Vagina (tissue), 2 donors: ENCODE measurements around the gene TMEM95. TPM values are rescaled to one million over a fixed set of nuclear protein-coding genes. Genes with fewer than 3 reads are reported as not detected.
"Not testable (repeated sequence)": the region's sequence is repeated elsewhere in the genome, so short reads cannot be mapped to it uniquely, and the experiment has no call there.

Source experiments
- DNase-seq, 2 donors: peaks; one replicate each; pipeline ENCODE4 v3.0.0-alpha.2; 2017; ENCODE audit errors: extremely low spot score in 2 of 2
- H3K27ac ChIP-seq: fragments of 200-600 bp; sonication (generic); one replicate; pipeline ENCODE4 v1.5.1; 2019
- H3K27me3 ChIP-seq: fragments of 200-600 bp; sonication (generic); one replicate; pipeline ENCODE4 v1.5.1; 2019
- H3K36me3 ChIP-seq, 2 donors: fragments of 200-600 bp; sonication (generic); one replicate each; pipeline ENCODE4 v1.5.1; 2017 to 2019
- H3K4me1 ChIP-seq: fragments of 200-600 bp; sonication (generic); one replicate; pipeline ENCODE4 v1.5.1; 2019
- H3K4me3 ChIP-seq, 2 donors: fragments of 200-600 bp; sonication (generic); 1 replicate in 1 of 2; 2 replicates in 1 of 2; pipeline ENCODE4 v1.5.1; 2016 to 2019
- H3K9me3 ChIP-seq: fragments of 200-600 bp; sonication (generic); one replicate; pipeline ENCODE4 v1.5.1; 2019
- POLR2A ChIP-seq, 2 donors: fragments of 450-650 bp; IDR thresholded peaks; one replicate each; pipeline ENCODE4 v1.6.1; 2017; ENCODE audit warnings: antibody characterized with exemption in 2 of 2, mild to moderate bottlenecking in 2 of 2, moderate library complexity in 2 of 2
- POLR2AphosphoS5 ChIP-seq, 2 donors: sonication (generic); formaldehyde crosslinking; IDR thresholded peaks; one replicate each; pipeline ENCODE4 v1.9.0; 2017; ENCODE audit warnings: antibody characterized with exemption in 2 of 2, mild to moderate bottlenecking in 2 of 2, low read depth in 1 of 2; ENCODE audit not compliant: insufficient read depth in 1 of 2
- intact Hi-C: fragments of 100-400 bp; cut with DNase I; formaldehyde crosslinking; loops from one replicate; pipeline ENCODE4 v1.15.1; 2023
- total RNA-seq: library from RNA; depleted of rRNA; stranded (reverse); fragments of >200 nt; gene quantifications from one replicate; pipeline ENCODE4 v1.2.3, GENCODE V29; 2016
- TF ChIP-seq, protein P1 (sequence below), 3 experiments: fragments of 450-650 bp in 2 of 3; fragments of 200-600 bp in 1 of 3; sonication (generic) in 1 of 3; IDR thresholded peaks; one replicate each; pipeline ENCODE4 v1.5.1; 2017 to 2019; ENCODE audit warnings: antibody characterized with exemption in 3 of 3, mild to moderate bottlenecking in 2 of 3, moderate library complexity in 2 of 3

TMEM95 gene
- total RNA-seq, 1 donor from 2014 or later, result not detected

GRCh38 chr17:7330638-7331015 is 24.3 kb upstream of the TMEM95 start:
- Histone ChIP-seq H3K4me3 (peak overlapping the region; percentile 70 to 99), H3K27ac (peak overlapping the region; percentile 82), H3K9me3 (no peaks in the 10 kb centered on the region), H3K27me3 (no peaks in the 10 kb centered on the region), H3K4me1 (peaks cover 22% of the 10 kb centered on the region), H3K36me3 (peaks cover 0 to under 1% of the 10 kb centered on the region in 2 donors)
- TF ChIP-seq POLR2A (IDR thresholded peaks at IDR 0.05), result no peak
- TF ChIP-seq, protein P1, sequence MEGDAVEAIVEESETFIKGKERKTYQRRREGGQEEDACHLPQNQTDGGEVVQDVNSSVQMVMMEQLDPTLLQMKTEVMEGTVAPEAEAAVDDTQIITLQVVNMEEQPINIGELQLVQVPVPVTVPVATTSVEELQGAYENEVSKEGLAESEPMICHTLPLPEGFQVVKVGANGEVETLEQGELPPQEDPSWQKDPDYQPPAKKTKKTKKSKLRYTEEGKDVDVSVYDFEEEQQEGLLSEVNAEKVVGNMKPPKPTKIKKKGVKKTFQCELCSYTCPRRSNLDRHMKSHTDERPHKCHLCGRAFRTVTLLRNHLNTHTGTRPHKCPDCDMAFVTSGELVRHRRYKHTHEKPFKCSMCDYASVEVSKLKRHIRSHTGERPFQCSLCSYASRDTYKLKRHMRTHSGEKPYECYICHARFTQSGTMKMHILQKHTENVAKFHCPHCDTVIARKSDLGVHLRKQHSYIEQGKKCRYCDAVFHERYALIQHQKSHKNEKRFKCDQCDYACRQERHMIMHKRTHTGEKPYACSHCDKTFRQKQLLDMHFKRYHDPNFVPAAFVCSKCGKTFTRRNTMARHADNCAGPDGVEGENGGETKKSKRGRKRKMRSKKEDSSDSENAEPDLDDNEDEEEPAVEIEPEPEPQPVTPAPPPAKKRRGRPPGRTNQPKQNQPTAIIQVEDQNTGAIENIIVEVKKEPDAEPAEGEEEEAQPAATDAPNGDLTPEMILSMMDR (IDR thresholded peaks at IDR 0.05), result no peak
- intact Hi-C loops, result no loop called here
- DNase-seq, result no peak

- peaks cover 22% of the 10 kb centered on the region for H3K4me1 ChIP-seq
- intact Hi-C loops, result no loop called here
- TF ChIP-seq, protein P1 (IDR thresholded peaks at IDR 0.05), result no peak
- TF ChIP-seq POLR2A (IDR thresholded peaks at IDR 0.05), result no peak
- H3K27ac ChIP-seq, result no peak overlapping the region
- no peak for DNase-seq
- H3K27me3 ChIP-seq, result no peaks in the 10 kb centered on the region
- H3K9me3 ChIP-seq, result no peaks in the 10 kb centered on the region
- H3K4me3 ChIP-seq, result no peak overlapping the region
- no peaks in the 10 kb centered on the region for H3K36me3 ChIP-seq
Measured at GRCh38 chr17:7332111-7332510, 22.8 kb upstream of the TMEM95 start.

DNA sequence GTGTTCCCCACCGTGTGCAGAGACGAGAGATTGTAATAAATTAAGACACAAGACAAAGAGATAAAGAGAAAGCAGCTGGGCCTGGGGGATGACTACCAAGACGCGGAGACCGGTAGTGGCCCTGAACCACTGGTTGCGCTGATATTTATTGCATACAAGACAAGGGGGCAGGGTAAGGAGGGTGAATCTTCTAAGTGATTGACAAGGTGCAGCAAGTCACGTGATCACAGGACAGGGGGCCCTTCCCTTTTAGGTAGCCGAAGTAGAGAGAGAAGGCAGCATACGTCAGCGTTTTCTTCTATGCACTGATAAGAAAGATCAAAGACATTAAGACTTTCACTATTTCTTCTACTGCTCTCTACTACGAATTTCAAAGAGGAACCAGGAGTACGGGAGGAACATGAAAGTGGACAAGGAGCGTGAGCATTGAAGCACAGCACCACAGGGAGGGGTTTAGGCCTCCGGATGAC is 22.3 kb upstream of the TMEM95 start:
- intact Hi-C loops, H3K9me3 ChIP-seq, DNase-seq, H3K27me3 ChIP-seq, H3K27ac ChIP-seq, H3K36me3 ChIP-seq, H3K4me3 ChIP-seq: not testable (repeated sequence)
- H3K4me1 ChIP-seq, result peaks cover 20% of the 10 kb centered on the region

DNA sequence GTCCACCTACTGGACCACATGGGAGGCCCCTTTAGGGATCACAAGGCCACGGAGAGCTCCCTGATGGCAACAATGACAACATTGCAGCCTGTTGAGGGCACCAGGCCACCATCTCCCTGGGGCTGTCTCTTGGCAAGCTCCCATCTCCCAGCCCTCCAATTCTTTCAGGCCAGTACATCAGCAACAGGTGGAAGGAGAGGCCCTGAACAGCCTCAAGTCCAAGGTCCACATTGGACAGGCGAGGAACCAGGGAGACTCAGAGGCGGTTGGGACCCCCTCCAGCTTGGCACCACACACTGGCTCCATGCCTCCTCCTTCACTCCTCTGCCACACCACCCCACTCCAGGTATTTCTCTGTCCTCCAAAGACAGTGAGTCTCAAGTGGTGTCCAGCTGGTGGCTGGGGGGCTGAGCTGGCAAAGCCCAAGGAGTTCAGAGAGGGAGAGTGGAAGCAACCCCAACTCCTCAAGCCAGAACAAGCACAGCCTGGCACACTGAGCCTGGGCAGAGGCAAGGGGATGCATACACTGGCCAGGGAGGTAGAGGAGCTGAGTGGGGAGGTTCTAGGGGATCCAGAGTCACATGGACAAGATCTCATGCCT is 19.9 kb upstream of the TMEM95 start:
- intact Hi-C loops, result no loop called here
- no peaks in the 10 kb centered on the region for H3K36me3 ChIP-seq
- no peak overlapping the region for H3K4me3 ChIP-seq
- H3K27ac ChIP-seq, result no peak overlapping the region
- TF ChIP-seq POLR2AphosphoS5 (IDR thresholded peaks at IDR 0.05; ENCODE audit: insufficient read depth in 1 of 2, low read depth in 1 of 2), result no peak
- TF ChIP-seq, protein P1 (IDR thresholded peaks at IDR 0.05), result no peak
- no peak for TF ChIP-seq POLR2A (IDR thresholded peaks at IDR 0.05)
- no peaks in the 10 kb centered on the region for H3K27me3 ChIP-seq
- H3K4me1 ChIP-seq, result peaks cover 8% of the 10 kb centered on the region
- no peak for DNase-seq
- no peaks in the 10 kb centered on the region for H3K9me3 ChIP-seq

DNA sequence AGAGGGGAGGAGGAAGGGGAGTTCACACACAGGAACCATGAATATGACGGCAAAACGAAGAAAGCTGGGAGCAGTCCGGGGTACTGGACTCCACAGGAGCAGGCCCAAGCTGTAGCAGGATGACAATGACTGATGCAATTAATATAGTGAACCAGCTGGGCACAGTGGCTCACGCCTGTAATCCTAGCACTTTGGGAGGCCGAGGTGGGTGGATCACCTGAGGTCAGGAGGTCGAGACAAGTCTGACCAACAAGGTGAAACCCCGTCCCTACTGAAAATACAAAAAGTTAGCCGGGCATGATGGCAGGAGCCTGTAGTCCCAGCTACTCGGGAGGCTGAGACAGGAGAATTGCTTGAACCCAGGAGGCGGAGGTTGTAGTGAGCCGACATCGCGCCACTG is 19.2 kb upstream of the TMEM95 start:
- H3K9me3 ChIP-seq, H3K36me3 ChIP-seq, DNase-seq, H3K27ac ChIP-seq, intact Hi-C loops, H3K4me3 ChIP-seq, H3K4me1 ChIP-seq, H3K27me3 ChIP-seq: not testable (repeated sequence)

- intact Hi-C loops, result no loop called here
- Histone ChIP-seq H3K27me3 (no peaks in the 10 kb centered on the region), H3K36me3 (no peaks in the 10 kb centered on the region), H3K4me3 (peak within 1 kb of the TSS in 1 of 2 donors; percentile 29), H3K4me1 (no peaks in the 10 kb centered on the region), H3K27ac (no peak within 1 kb of the TSS), H3K9me3 (no peaks in the 10 kb centered on the region)
- DNase-seq, result no peak
- TF ChIP-seq, protein P1 (IDR thresholded peaks at IDR 0.05), result no peak
- TF ChIP-seq POLR2AphosphoS5 (IDR thresholded peaks at IDR 0.05; ENCODE audit: insufficient read depth in 1 of 2, low read depth in 1 of 2), result no peak
- no peak for TF ChIP-seq POLR2A (IDR thresholded peaks at IDR 0.05)
Measured at GRCh38 chr17:7336240-7337175, 18.4 kb upstream of the TMEM95 start, which contains the start of gene ACAP1. TSS of gene ACAP1 (plus strand) at chr17:7336529. CDS start at chr17:7336735, 206 bp downstream.

DNA sequence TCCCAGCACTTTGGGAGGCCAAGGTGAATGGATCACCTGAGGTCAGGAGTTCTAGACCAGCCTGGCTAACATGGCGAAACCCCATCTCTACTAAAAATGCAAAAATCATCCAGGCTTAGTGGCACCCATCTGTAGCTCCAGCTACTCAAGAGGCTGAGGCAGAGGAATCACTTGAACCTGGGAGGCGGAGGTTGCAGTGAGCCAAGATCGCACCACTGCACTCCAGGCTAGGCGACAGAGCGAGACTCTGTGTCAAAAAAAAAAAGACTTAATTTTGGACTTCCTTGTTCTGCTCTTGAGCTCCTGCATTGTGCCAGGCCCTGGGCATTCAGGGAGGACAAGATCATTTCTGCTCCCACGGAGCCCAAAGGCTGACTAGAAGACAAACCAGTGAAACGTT is 17.4 kb upstream of the TMEM95 start:
- H3K27me3 ChIP-seq, DNase-seq, H3K4me3 ChIP-seq, H3K27ac ChIP-seq, H3K36me3 ChIP-seq, intact Hi-C loops, H3K4me1 ChIP-seq, H3K9me3 ChIP-seq: not testable (repeated sequence)
